ENCODE data around the gene HYPK. TPM values are rescaled to one million over a fixed set of nuclear protein-coding genes. Genes with fewer than 3 reads are reported as not detected.

HYPK gene
- total and polyA plus RNA-seq, 2 experiments from 2014 or later: 7.2 to 40.1 TPM

DNA sequence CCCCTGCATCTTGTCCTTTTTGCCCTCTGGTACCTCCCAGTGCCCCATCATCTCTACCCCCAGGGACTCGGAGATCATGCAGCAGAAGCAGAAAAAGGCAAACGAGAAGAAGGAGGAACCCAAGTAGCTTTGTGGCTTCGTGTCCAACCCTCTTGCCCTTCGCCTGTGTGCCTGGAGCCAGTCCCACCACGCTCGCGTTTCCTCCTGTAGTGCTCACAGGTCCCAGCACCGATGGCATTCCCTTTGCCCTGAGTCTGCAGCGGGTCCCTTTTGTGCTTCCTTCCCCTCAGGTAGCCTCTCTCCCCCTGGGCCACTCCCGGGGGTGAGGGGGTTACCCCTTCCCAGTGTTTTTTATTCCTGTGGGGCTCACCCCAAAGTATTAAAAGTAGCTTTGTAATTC lies 6.8 kb upstream of the HYPK start:
- Histone ChIP-seq H3K4me1 (ENCODE audit: insufficient read depth) (peaks cover 23% of the 10 kb centered on the region), H3K4me2 (peak overlapping the region; percentile 95), H4K20me1 (replicated peaks; ENCODE audit: insufficient read depth) (peaks cover 19% of the 10 kb centered on the region; the same call in 1 of the 2 replicates), H3K9me2 (ENCODE audit: insufficient read depth) (no peaks in the 10 kb centered on the region), H3K79me2 (replicated peaks; ENCODE audit: insufficient read depth) (peaks cover 19% of the 10 kb centered on the region), H3K27ac (ENCODE audit: low read depth) (no peak overlapping the region), H3K36me3 (ENCODE audit: insufficient read depth) (peaks cover 21% of the 10 kb centered on the region), H3K27me3 (ENCODE audit: insufficient read depth) (no peaks in the 10 kb centered on the region), H3K4me3 (peak overlapping the region; percentile 100), H3F3A (replicated peaks; ENCODE audit: low read depth) (peaks cover 23% of the 10 kb centered on the region), H2AFZ (no peak overlapping the region)
- H3K4me3 Mint-ChIP-seq: peak overlapping the region; percentile 98
- peaks cover 57% of the 10 kb centered on the region for H3K36me3 Mint-ChIP-seq (ENCODE audit: low read depth)
- TF ChIP-seq ZNF331 (CRISPR knock-in tag; IDR thresholded peaks at IDR 0.05; ENCODE audit: low read depth) (no peak), POLR2AphosphoS5 (IDR thresholded peaks at IDR 0.05; ENCODE audit: low read depth) (no peak), NANOG (IDR thresholded peaks at IDR 0.05; ENCODE audit: borderline replicate concordance) (no peak), CREB1 (CRISPR knock-in tag; IDR thresholded peaks at IDR 0.05; ENCODE audit: low read depth) (no peak), EZH2 (IDR thresholded peaks at IDR 0.05; ENCODE audit: low read depth, unreplicated experiment) (no peak), JUNB (IDR thresholded peaks at IDR 0.05; ENCODE audit: unreplicated experiment) (no peak), STAT1 (IDR thresholded peaks at IDR 0.05; ENCODE audit: unreplicated experiment) (no peak), ZNF114 (CRISPR knock-in tag; IDR thresholded peaks at IDR 0.05) (no peak), EZH2phosphoT487 (IDR thresholded peaks at IDR 0.05; ENCODE audit: unreplicated experiment) (no peak)
- TF ChIP-seq, protein P1, sequence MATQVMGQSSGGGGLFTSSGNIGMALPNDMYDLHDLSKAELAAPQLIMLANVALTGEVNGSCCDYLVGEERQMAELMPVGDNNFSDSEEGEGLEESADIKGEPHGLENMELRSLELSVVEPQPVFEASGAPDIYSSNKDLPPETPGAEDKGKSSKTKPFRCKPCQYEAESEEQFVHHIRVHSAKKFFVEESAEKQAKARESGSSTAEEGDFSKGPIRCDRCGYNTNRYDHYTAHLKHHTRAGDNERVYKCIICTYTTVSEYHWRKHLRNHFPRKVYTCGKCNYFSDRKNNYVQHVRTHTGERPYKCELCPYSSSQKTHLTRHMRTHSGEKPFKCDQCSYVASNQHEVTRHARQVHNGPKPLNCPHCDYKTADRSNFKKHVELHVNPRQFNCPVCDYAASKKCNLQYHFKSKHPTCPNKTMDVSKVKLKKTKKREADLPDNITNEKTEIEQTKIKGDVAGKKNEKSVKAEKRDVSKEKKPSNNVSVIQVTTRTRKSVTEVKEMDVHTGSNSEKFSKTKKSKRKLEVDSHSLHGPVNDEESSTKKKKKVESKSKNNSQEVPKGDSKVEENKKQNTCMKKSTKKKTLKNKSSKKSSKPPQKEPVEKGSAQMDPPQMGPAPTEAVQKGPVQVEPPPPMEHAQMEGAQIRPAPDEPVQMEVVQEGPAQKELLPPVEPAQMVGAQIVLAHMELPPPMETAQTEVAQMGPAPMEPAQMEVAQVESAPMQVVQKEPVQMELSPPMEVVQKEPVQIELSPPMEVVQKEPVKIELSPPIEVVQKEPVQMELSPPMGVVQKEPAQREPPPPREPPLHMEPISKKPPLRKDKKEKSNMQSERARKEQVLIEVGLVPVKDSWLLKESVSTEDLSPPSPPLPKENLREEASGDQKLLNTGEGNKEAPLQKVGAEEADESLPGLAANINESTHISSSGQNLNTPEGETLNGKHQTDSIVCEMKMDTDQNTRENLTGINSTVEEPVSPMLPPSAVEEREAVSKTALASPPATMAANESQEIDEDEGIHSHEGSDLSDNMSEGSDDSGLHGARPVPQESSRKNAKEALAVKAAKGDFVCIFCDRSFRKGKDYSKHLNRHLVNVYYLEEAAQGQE (IDR thresholded peaks at IDR 0.05; ENCODE audit: unreplicated experiment): no peak
- TF ChIP-seq, protein P2, sequence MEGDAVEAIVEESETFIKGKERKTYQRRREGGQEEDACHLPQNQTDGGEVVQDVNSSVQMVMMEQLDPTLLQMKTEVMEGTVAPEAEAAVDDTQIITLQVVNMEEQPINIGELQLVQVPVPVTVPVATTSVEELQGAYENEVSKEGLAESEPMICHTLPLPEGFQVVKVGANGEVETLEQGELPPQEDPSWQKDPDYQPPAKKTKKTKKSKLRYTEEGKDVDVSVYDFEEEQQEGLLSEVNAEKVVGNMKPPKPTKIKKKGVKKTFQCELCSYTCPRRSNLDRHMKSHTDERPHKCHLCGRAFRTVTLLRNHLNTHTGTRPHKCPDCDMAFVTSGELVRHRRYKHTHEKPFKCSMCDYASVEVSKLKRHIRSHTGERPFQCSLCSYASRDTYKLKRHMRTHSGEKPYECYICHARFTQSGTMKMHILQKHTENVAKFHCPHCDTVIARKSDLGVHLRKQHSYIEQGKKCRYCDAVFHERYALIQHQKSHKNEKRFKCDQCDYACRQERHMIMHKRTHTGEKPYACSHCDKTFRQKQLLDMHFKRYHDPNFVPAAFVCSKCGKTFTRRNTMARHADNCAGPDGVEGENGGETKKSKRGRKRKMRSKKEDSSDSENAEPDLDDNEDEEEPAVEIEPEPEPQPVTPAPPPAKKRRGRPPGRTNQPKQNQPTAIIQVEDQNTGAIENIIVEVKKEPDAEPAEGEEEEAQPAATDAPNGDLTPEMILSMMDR (conservative IDR thresholded peaks at IDR 0.05; ENCODE audit: low read depth in 2 of 2): no peak
- TF ChIP-seq, protein P3, sequence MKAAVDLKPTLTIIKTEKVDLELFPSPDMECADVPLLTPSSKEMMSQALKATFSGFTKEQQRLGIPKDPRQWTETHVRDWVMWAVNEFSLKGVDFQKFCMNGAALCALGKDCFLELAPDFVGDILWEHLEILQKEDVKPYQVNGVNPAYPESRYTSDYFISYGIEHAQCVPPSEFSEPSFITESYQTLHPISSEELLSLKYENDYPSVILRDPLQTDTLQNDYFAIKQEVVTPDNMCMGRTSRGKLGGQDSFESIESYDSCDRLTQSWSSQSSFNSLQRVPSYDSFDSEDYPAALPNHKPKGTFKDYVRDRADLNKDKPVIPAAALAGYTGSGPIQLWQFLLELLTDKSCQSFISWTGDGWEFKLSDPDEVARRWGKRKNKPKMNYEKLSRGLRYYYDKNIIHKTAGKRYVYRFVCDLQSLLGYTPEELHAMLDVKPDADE (IDR thresholded peaks at IDR 0.05): no peak
- TF ChIP-seq, protein P4, sequence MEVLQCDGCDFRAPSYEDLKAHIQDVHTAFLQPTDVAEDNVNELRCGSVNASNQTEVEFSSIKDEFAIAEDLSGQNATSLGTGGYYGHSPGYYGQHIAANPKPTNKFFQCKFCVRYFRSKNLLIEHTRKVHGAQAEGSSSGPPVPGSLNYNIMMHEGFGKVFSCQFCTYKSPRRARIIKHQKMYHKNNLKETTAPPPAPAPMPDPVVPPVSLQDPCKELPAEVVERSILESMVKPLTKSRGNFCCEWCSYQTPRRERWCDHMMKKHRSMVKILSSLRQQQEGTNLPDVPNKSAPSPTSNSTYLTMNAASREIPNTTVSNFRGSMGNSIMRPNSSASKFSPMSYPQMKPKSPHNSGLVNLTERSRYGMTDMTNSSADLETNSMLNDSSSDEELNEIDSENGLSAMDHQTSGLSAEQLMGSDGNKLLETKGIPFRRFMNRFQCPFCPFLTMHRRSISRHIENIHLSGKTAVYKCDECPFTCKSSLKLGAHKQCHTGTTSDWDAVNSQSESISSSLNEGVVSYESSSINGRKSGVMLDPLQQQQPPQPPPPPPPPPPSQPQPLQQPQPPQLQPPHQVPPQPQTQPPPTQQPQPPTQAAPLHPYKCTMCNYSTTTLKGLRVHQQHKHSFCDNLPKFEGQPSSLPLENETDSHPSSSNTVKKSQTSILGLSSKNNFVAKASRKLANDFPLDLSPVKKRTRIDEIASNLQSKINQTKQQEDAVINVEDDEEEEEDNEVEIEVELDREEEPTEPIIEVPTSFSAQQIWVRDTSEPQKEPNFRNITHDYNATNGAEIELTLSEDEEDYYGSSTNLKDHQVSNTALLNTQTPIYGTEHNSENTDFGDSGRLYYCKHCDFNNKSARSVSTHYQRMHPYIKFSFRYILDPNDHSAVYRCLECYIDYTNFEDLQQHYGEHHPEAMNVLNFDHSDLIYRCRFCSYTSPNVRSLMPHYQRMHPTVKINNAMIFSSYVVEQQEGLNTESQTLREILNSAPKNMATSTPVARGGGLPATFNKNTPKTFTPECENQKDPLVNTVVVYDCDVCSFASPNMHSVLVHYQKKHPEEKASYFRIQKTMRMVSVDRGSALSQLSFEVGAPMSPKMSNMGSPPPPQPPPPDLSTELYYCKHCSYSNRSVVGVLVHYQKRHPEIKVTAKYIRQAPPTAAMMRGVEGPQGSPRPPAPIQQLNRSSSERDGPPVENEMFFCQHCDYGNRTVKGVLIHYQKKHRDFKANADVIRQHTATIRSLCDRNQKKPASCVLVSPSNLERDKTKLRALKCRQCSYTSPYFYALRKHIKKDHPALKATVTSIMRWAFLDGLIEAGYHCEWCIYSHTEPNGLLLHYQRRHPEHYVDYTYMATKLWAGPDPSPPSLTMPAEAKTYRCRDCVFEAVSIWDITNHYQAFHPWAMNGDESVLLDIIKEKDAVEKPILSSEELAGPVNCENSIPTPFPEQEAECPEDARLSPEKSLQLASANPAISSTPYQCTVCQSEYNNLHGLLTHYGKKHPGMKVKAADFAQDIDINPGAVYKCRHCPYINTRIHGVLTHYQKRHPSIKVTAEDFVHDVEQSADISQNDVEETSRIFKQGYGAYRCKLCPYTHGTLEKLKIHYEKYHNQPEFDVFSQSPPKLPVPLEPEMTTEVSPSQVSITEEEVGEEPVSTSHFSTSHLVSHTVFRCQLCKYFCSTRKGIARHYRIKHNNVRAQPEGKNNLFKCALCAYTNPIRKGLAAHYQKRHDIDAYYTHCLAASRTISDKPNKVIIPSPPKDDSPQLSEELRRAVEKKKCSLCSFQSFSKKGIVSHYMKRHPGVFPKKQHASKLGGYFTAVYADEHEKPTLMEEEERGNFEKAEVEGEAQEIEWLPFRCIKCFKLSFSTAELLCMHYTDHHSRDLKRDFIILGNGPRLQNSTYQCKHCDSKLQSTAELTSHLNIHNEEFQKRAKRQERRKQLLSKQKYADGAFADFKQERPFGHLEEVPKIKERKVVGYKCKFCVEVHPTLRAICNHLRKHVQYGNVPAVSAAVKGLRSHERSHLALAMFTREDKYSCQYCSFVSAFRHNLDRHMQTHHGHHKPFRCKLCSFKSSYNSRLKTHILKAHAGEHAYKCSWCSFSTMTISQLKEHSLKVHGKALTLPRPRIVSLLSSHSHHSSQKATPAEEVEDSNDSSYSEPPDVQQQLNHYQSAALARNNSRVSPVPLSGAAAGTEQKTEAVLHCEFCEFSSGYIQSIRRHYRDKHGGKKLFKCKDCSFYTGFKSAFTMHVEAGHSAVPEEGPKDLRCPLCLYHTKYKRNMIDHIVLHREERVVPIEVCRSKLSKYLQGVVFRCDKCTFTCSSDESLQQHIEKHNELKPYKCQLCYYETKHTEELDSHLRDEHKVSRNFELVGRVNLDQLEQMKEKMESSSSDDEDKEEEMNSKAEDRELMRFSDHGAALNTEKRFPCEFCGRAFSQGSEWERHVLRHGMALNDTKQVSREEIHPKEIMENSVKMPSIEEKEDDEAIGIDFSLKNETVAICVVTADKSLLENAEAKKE (CRISPR knock-in tag; IDR thresholded peaks at IDR 0.05): no peak
- H3K27me3 Mint-ChIP-seq (ENCODE audit: insufficient read depth, low read depth, poor library complexity): peaks cover 28% of the 10 kb centered on the region
- DNase-seq (ENCODE audit: low spot score) (no peak), ATAC-seq (no peak)
- no peaks in the 10 kb centered on the region for H3K9me3 Mint-ChIP-seq
- peak overlapping the region; percentile 99 for H3K27ac Mint-ChIP-seq
- peaks cover 40% of the 10 kb centered on the region for H3K4me1 Mint-ChIP-seq
